Measurements from ENCODE around the gene LRIT2. TPM values are rescaled to one million over a fixed set of nuclear protein-coding genes. Genes with fewer than 3 reads are reported as not detected.

LRIT2 gene
- total and polyA plus RNA-seq, 9 of the 15 experiments (the other 6 are each of a cell fraction or from before 2014, with no cell fraction given) = not detected

DNA sequence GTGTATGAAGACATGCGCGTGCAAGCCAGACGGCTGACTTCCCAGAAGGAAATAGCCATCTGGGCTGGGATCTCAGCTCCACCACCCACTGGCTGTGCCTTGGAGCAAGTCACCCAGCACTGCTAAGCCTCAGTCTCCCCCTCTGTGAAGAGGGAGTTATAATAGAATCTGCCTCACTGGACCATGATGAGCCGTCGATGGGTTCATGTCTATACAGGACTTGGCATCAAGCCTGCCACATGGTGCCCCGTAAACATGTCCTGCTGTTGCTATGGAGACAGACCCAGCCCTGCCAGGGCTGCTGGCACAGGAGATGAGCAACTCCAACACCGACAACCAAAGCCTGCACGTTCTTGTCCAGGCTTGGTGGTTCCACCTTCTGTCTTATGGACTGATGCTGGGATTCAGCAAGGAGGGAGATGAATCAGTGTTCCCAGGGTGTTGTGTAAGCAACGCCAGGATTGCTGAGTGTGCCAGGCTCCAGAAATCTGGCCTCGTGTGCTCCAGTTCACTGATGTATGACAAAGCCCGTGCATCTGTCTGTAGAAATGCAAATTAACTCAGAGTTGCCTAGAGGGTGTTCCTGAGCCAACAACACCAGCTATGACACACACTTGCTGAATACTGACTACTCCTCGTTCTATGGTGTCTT, 46.2 kb downstream of the LRIT2 start:
- Histone ChIP-seq H3K79me2 (ENCODE audit: control insufficient read depth, insufficient read depth, low read length) (no peaks in the 10 kb centered on the region), H3K36me3 (ENCODE audit: control insufficient read depth, insufficient read depth, low read length) (no peaks in the 10 kb centered on the region), H4K20me1 (replicated peaks; ENCODE audit: control insufficient read depth, insufficient read depth, low read length) (no peaks in the 10 kb centered on the region), H2AFZ (ENCODE audit: low read depth, low read length) (no peak overlapping the region), H3K4me3 (no peak overlapping the region), H3K9me1 (ENCODE audit: control insufficient read depth, insufficient read depth, low read length) (no peaks in the 10 kb centered on the region), H3K4me1 (replicated peaks in 1 of 2; ENCODE audit: control insufficient read depth in 2 of 2, insufficient read depth in 2 of 2, low read length in 2 of 2) (no peaks in the 10 kb centered on the region; a peak in 1 of 5 replicates), H3K4me2 (ENCODE audit: insufficient read depth, low read length) (no peak overlapping the region), H3K9ac (ENCODE audit: insufficient read depth in 1 of 2, low read depth in 2 of 2, low read length in 2 of 2) (no peak overlapping the region), H3K27me3 (ENCODE audit: control insufficient read depth in 2 of 2, insufficient read depth in 2 of 2, low read length in 2 of 2) (peaks cover 14 to 21% of the 10 kb centered on the region in 2 experiments; a peak in 4 of 5 replicates), H3K27ac (ENCODE audit: extremely low read depth, low read depth, low read length) (no peak overlapping the region), H3K9me3 (replicated peaks; ENCODE audit: control insufficient read depth, insufficient read depth, low read depth, low read length) (no peaks in the 10 kb centered on the region)
- DNase-seq (ENCODE audit: extremely low read depth in 1 of 4, low spot score in 3 of 4) = no peak
- intact Hi-C loops (cut with micrococcal nuclease) (no loop called here), in situ Hi-C loops (cut with MboI) (no loop called here)
- no peak for FAIRE-seq
- peak; percentile 45 for TF ChIP-seq RFX1 (IDR thresholded peaks at IDR 0.05)
- no peak for TF ChIP-seq ZNF263 (CRISPR knock-in tag; IDR thresholded peaks at IDR 0.05; ENCODE audit: borderline replicate concordance)
- TF ChIP-seq RBFOX2 (IDR thresholded peaks at IDR 0.05; ENCODE audit: low read depth, low read length) = no peak
- TF ChIP-seq RBM34 (IDR thresholded peaks at IDR 0.05; ENCODE audit: borderline replicate concordance, insufficient read depth, low read length) = no peak
- BruUV-seq (replicated peaks) = no TSS peak
- ChIA-PET CTCF (ENCODE audit: low intra/inter-chr PET ratio) (no interaction called here), POLR2A (no interaction called here)
- ATAC-seq = no peak
- WGBS (ENCODE audit: insufficient coverage, low coverage, missing lambda C conversion rate) = under 1% methylated on average over 12 of the region's 12 CpGs

DNA sequence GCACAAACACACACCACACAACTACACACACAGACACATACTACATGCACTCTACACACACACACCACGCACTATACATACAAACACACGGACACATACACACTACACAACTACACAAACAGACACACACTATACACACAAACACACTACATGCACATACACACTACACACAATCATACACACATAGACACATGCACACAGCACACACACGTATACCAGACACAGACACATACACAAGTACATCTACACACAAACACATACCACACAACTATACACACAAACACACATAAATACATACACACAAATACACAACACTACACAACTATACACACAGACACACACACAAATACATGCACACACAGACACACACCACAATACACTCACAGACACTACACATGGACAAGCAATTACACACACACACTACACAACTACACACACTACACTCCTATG, 47.2 kb downstream of the LRIT2 start:
- no peaks in the 10 kb centered on the region for H3K9me3 ChIP-seq (replicated peaks; ENCODE audit: control insufficient read depth, insufficient read depth, low read depth, low read length)
- no peaks in the 10 kb centered on the region for H3K79me2 ChIP-seq (ENCODE audit: control insufficient read depth, insufficient read depth, low read length)
- WGBS (ENCODE audit: insufficient coverage, low coverage, missing lambda C conversion rate) = 0% methylated on average over 3 of the region's 3 CpGs
- no peak overlapping the region for H3K4me2 ChIP-seq (ENCODE audit: insufficient read depth, low read length)
- ChIA-PET CTCF (ENCODE audit: low intra/inter-chr PET ratio) (no interaction called here), POLR2A (no interaction called here)
- no TSS peak for BruUV-seq (replicated peaks)
- FAIRE-seq (peak; percentile 86), DNase-seq (ENCODE audit: extremely low read depth in 1 of 4, low spot score in 3 of 4) (no peak), ATAC-seq (no peak)
- H3K27ac ChIP-seq (ENCODE audit: extremely low read depth, low read depth, low read length) = no peak overlapping the region
- no peaks in the 10 kb centered on the region for H3K36me3 ChIP-seq (ENCODE audit: control insufficient read depth, insufficient read depth, low read length)
- H3K9me1 ChIP-seq (ENCODE audit: control insufficient read depth, insufficient read depth, low read length) = no peaks in the 10 kb centered on the region
- H2AFZ ChIP-seq (ENCODE audit: low read depth, low read length) = no peak overlapping the region
- no peaks in the 10 kb centered on the region; a peak in 1 of 5 replicates for H3K4me1 ChIP-seq (replicated peaks in 1 of 2; ENCODE audit: control insufficient read depth in 2 of 2, insufficient read depth in 2 of 2, low read length in 2 of 2)
- H4K20me1 ChIP-seq (replicated peaks; ENCODE audit: control insufficient read depth, insufficient read depth, low read length) = no peaks in the 10 kb centered on the region; the same call in 1 of the 2 replicates
- in situ Hi-C loops (cut with MboI) = no loop called here
- H3K27me3 ChIP-seq (ENCODE audit: control insufficient read depth in 2 of 2, insufficient read depth in 2 of 2, low read length in 2 of 2) = peaks cover 20 to 27% of the 10 kb centered on the region in 2 experiments; a peak in 4 of 5 replicates
- H3K9ac ChIP-seq (ENCODE audit: insufficient read depth in 1 of 2, low read depth in 2 of 2, low read length in 2 of 2) = no peak overlapping the region
- intact Hi-C loops (cut with micrococcal nuclease) = no loop called here
- H3K4me3 ChIP-seq = no peak overlapping the region
- TF ChIP-seq AFF1 (IDR thresholded peaks at IDR 0.05; ENCODE audit: low read depth in 1 of 2, partially characterized antibody in 2 of 2) (no peak), DNMT1 (IDR thresholded peaks at IDR 0.05) (no peak), U2AF1 (optimal IDR thresholded peaks at IDR 0.05; ENCODE audit: low read depth, low read length) (no peak), ZNF311 (CRISPR knock-in tag; IDR thresholded peaks at IDR 0.05) (no peak), NFATC3 (IDR thresholded peaks at IDR 0.05) (no peak), CSDE1 (IDR thresholded peaks at IDR 0.05) (peak in 1 of 2 experiments; percentile 10; a peak in 1 of 4 replicates), HMBOX1 (IDR thresholded peaks at IDR 0.05) (no peak)

All from K562 (cell line).